ENCODE results near the gene ANKRD60.

The ANKRD60 gene

GRCh38 chr20:58260006-58260405 is 31.6 kb upstream of the ANKRD60 start:
- H3K36me3 ChIP-seq (ENCODE audit: control insufficient read depth, insufficient read depth, low read length, severe bottlenecking): peaks cover 6% of the 10 kb centered on the region
- H3K27me3 ChIP-seq (replicated peaks; ENCODE audit: control insufficient read depth, insufficient read depth, low read length): no peaks in the 10 kb centered on the region
- peaks cover 25% of the 10 kb centered on the region for H3K4me1 ChIP-seq (ENCODE audit: control insufficient read depth, insufficient read depth, low read length)
- DNase-seq (ENCODE audit: low read depth): no peak
- H3K9me3 ChIP-seq (ENCODE audit: control insufficient read depth, low read length): no peaks in the 10 kb centered on the region
- no peak overlapping the region for H3K9ac ChIP-seq (ENCODE audit: low read length)
- peak overlapping the region; percentile 57 for H3K4me3 ChIP-seq (ENCODE audit: low read length)

- DNase-seq (ENCODE audit: low read depth): no peak
- H3K4me3 ChIP-seq (ENCODE audit: low read length): no peak overlapping the region
- peaks cover 31% of the 10 kb centered on the region for H3K4me1 ChIP-seq (ENCODE audit: control insufficient read depth, insufficient read depth, low read length)
- no peaks in the 10 kb centered on the region for H3K36me3 ChIP-seq (ENCODE audit: control insufficient read depth, insufficient read depth, low read length, severe bottlenecking)
- H3K27me3 ChIP-seq (replicated peaks; ENCODE audit: control insufficient read depth, insufficient read depth, low read length): no peaks in the 10 kb centered on the region
- no peak overlapping the region for H3K9ac ChIP-seq (ENCODE audit: low read length)
- no peaks in the 10 kb centered on the region for H3K9me3 ChIP-seq (ENCODE audit: control insufficient read depth, low read length)
Observed at GRCh38 chr20:58256842-58257241, 28.4 kb upstream of the ANKRD60 start.

DNA sequence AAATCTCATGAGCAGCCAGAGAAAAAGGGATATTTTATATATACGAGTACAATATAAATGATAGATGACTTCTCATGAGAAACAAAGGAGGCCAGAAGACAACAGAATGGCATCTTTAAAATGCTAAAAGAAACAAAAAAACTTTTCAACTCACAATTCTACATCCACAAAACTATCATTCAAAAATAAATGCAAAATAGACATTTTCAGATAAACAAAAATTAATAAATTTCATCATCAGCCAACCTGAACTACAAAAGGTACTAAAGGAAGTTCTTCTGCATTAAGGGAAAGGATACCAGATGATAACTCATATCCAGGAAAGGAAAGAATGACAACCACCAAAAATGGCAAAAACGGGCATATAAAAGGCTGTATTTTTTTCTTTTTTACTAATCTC is 27.9 kb upstream of the ANKRD60 start:
- no peaks in the 10 kb centered on the region for H3K9me3 ChIP-seq (ENCODE audit: control insufficient read depth, low read length)
- H3K4me3 ChIP-seq (ENCODE audit: low read length): no peak overlapping the region
- peaks cover 35% of the 10 kb centered on the region for H3K4me1 ChIP-seq (ENCODE audit: control insufficient read depth, insufficient read depth, low read length)

GRCh38 chr20:58254890-58255289 is 26.4 kb upstream of the ANKRD60 start:
- Histone ChIP-seq H3K9ac (ENCODE audit: low read length) (no peak overlapping the region), H3K36me3 (ENCODE audit: control insufficient read depth, insufficient read depth, low read length, severe bottlenecking) (no peaks in the 10 kb centered on the region), H3K4me1 (ENCODE audit: control insufficient read depth, insufficient read depth, low read length) (peaks cover 30% of the 10 kb centered on the region), H3K4me3 (ENCODE audit: low read length) (no peak overlapping the region), H3K9me3 (ENCODE audit: control insufficient read depth, low read length) (no peaks in the 10 kb centered on the region), H3K27me3 (replicated peaks; ENCODE audit: control insufficient read depth, insufficient read depth, low read length) (no peaks in the 10 kb centered on the region)
- DNase-seq (ENCODE audit: low read depth): no peak

More for the DNA sequence above, 27.9 kb upstream of the ANKRD60 start:
- DNase-seq (ENCODE audit: low read depth): no peak
- Histone ChIP-seq H3K36me3 (ENCODE audit: control insufficient read depth, insufficient read depth, low read length, severe bottlenecking) (no peaks in the 10 kb centered on the region), H3K27me3 (replicated peaks; ENCODE audit: control insufficient read depth, insufficient read depth, low read length) (no peaks in the 10 kb centered on the region), H3K9ac (ENCODE audit: low read length) (no peak overlapping the region)

- Histone ChIP-seq H3K27me3 (replicated peaks; ENCODE audit: control insufficient read depth, insufficient read depth, low read length) (no peaks in the 10 kb centered on the region), H3K9me3 (ENCODE audit: control insufficient read depth, low read length) (no peaks in the 10 kb centered on the region), H3K4me3 (ENCODE audit: low read length) (no peak overlapping the region), H3K36me3 (ENCODE audit: control insufficient read depth, insufficient read depth, low read length, severe bottlenecking) (peaks cover 10% of the 10 kb centered on the region), H3K4me1 (ENCODE audit: control insufficient read depth, insufficient read depth, low read length) (peaks cover 14% of the 10 kb centered on the region), H3K9ac (ENCODE audit: low read length) (no peak overlapping the region)
- DNase-seq (ENCODE audit: low read depth): peak; percentile 75
Observed at GRCh38 chr20:58251979-58252591, 23.6 kb upstream of the ANKRD60 start.

DNA sequence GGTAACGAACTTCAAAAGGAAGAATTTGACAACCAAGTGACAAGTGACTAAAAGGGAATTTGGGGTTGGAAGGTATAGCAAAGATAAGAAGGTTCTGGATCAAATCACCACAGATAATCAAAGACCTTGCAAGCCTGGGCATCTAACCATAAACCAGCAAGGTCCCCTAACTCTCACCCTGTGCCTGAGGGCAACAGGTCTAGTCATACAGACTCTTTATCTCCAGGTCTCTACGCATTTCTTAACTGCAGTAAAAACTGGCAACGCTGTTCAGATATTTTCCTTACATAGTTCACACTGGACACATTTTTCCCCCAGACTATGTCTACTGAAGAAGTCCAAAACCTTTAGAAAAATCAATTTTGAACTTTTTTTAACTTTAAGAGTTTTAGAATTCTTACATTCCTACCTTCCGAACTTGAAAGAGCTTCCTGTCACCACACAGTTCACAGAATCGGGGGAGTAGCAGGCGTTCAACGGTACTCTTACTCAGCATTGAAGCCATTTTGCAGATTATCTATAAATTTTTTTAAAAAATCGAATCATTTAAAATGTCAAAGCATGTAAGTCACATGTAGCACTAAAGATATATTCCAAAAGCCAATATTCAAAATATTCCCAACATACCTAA is 23.0 kb upstream of the ANKRD60 start:
- Histone ChIP-seq H3K9me3 (ENCODE audit: control insufficient read depth, low read length) (no peaks in the 10 kb centered on the region), H3K4me1 (ENCODE audit: control insufficient read depth, insufficient read depth, low read length) (peaks cover 14% of the 10 kb centered on the region), H3K36me3 (ENCODE audit: control insufficient read depth, insufficient read depth, low read length, severe bottlenecking) (peaks cover 16% of the 10 kb centered on the region), H3K27me3 (replicated peaks; ENCODE audit: control insufficient read depth, insufficient read depth, low read length) (no peaks in the 10 kb centered on the region), H3K4me3 (ENCODE audit: low read length) (no peak overlapping the region), H3K9ac (ENCODE audit: low read length) (no peak overlapping the region)
- DNase-seq (ENCODE audit: low read depth): no peak

DNA sequence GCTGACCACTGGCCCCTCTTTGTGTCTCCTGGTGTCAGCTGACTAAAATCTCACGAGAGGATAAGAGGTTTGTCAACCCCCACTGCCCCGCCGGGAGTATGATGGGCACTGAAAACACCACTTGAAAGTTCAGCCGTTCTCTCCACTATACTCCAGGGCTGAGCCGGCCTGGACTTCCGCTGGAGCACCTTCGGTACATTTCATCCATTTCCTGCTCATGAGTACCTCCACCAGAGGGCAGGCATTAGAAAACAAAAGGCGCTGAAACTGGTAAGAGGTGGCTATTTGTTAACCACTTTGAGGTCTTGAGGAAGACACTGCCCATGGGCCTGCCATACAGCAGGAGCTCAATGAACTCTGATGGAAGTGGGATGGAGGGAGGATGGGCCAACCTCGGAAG is 17.9 kb upstream of the ANKRD60 start:
- Histone ChIP-seq H3K9ac (ENCODE audit: low read length) (no peak overlapping the region), H3K36me3 (ENCODE audit: control insufficient read depth, insufficient read depth, low read length, severe bottlenecking) (peaks cover 43% of the 10 kb centered on the region), H3K4me1 (ENCODE audit: control insufficient read depth, insufficient read depth, low read length) (peaks cover 5% of the 10 kb centered on the region), H3K27me3 (replicated peaks; ENCODE audit: control insufficient read depth, insufficient read depth, low read length) (peaks cover 4% of the 10 kb centered on the region), H3K9me3 (ENCODE audit: control insufficient read depth, low read length) (no peaks in the 10 kb centered on the region), H3K4me3 (ENCODE audit: low read length) (no peak overlapping the region)
- DNase-seq (ENCODE audit: low read depth): no peak

DNA sequence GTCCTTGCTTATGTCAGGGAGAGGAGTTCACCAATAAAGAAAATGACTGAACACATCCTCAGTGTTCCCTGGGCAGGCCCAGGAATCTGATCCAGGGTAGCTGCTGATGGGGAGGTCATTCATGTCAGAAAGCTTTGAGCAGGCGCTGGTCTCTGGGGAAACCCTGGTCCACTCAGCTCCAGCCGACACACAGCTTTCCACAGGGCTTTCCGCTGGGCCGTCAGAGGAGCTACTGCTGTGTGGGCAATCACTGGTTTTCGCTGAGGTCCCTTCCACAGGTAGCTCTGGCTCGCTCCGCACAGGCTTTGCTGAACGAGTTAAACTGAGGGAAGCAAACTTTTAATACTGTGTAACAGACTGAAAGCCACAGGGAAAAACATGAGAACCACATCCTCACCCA is 17.5 kb upstream of the ANKRD60 start:
- H3K4me1 ChIP-seq (ENCODE audit: control insufficient read depth, insufficient read depth, low read length): peaks cover 5% of the 10 kb centered on the region
- H3K9ac ChIP-seq (ENCODE audit: low read length): no peak overlapping the region
- H3K27me3 ChIP-seq (replicated peaks; ENCODE audit: control insufficient read depth, insufficient read depth, low read length): peaks cover 4% of the 10 kb centered on the region
- H3K36me3 ChIP-seq (ENCODE audit: control insufficient read depth, insufficient read depth, low read length, severe bottlenecking): peaks cover 43% of the 10 kb centered on the region
- H3K9me3 ChIP-seq (ENCODE audit: control insufficient read depth, low read length): no peaks in the 10 kb centered on the region
- no peak overlapping the region for H3K4me3 ChIP-seq (ENCODE audit: low read length)
- DNase-seq (ENCODE audit: low read depth): no peak

GRCh38 chr20:58245181-58245891 is 16.9 kb upstream of the ANKRD60 start:
- H3K9ac ChIP-seq (ENCODE audit: low read length): no peak overlapping the region
- no peak overlapping the region for H3K4me3 ChIP-seq (ENCODE audit: low read length)
- H3K4me1 ChIP-seq (ENCODE audit: control insufficient read depth, insufficient read depth, low read length): no peaks in the 10 kb centered on the region
- DNase-seq (ENCODE audit: low read depth): no peak
- H3K36me3 ChIP-seq (ENCODE audit: control insufficient read depth, insufficient read depth, low read length, severe bottlenecking): peaks cover 43% of the 10 kb centered on the region
- H3K27me3 ChIP-seq (replicated peaks; ENCODE audit: control insufficient read depth, insufficient read depth, low read length): peaks cover 9% of the 10 kb centered on the region
- no peaks in the 10 kb centered on the region for H3K9me3 ChIP-seq (ENCODE audit: control insufficient read depth, low read length)

- peaks cover 45% of the 10 kb centered on the region for H3K36me3 ChIP-seq (ENCODE audit: control insufficient read depth, insufficient read depth, low read length, severe bottlenecking)
- no peaks in the 10 kb centered on the region for H3K9me3 ChIP-seq (ENCODE audit: control insufficient read depth, low read length)
- DNase-seq (ENCODE audit: low read depth): no peak
- H3K4me1 ChIP-seq (ENCODE audit: control insufficient read depth, insufficient read depth, low read length): no peaks in the 10 kb centered on the region
- H3K9ac ChIP-seq (ENCODE audit: low read length): no peak overlapping the region
- H3K27me3 ChIP-seq (replicated peaks; ENCODE audit: control insufficient read depth, insufficient read depth, low read length): peaks cover 13% of the 10 kb centered on the region
- no peak overlapping the region for H3K4me3 ChIP-seq (ENCODE audit: low read length)
Observed at GRCh38 chr20:58244517-58245030, 16.1 kb upstream of the ANKRD60 start.

GRCh38 chr20:58243653-58244410 is 15.4 kb upstream of the ANKRD60 start:
- peaks cover 17% of the 10 kb centered on the region for H3K27me3 ChIP-seq (replicated peaks; ENCODE audit: control insufficient read depth, insufficient read depth, low read length)
- H3K9ac ChIP-seq (ENCODE audit: low read length): no peak overlapping the region
- peak; percentile 16 for DNase-seq (ENCODE audit: low read depth)
- H3K4me3 ChIP-seq (ENCODE audit: low read length): no peak overlapping the region
- H3K9me3 ChIP-seq (ENCODE audit: control insufficient read depth, low read length): no peaks in the 10 kb centered on the region
- H3K36me3 ChIP-seq (ENCODE audit: control insufficient read depth, insufficient read depth, low read length, severe bottlenecking): peaks cover 50% of the 10 kb centered on the region
- no peaks in the 10 kb centered on the region for H3K4me1 ChIP-seq (ENCODE audit: control insufficient read depth, insufficient read depth, low read length)
